CD4-positive, alpha-beta T cell (primary cell): ENCODE measurements around the gene MPZL2. TPM values are rescaled to one million over a fixed set of nuclear protein-coding genes. Genes with fewer than 3 reads are reported as not detected.

Experiments used
- ATAC-seq: fragments of 200-7000 bp; cut with Tn5 transposase; one replicate; pipeline ENCODE4 v1.10.0; 2022; ENCODE audit warnings: mild to moderate bottlenecking; ENCODE audit not compliant: poor library complexity
- CTCF ChIA-PET: fragments of 350-600 bp; sonication (Branson Sonifier 250); formaldehyde crosslinking; loops from one replicate; lab custom pipeline; 2021; ENCODE audit warnings: antibody characterized with exemption, inconsistent platforms; lab: Charles Lee
- POLR2A ChIA-PET: fragments of 350-600 bp; sonication (Branson Sonifier 250); formaldehyde crosslinking; loops from one replicate; lab custom pipeline; 2021; ENCODE audit warnings: antibody characterized with exemption, inconsistent platforms; lab: Charles Lee
- DNase-seq, 14 experiments: peaks; one replicate each; pipeline ENCODE4 v3.0.0-alpha.2; 2013 to 2020; ENCODE audit warnings: mixed read lengths in 2 of 14
- H3K27ac ChIP-seq, 2 donors: one replicate each; pipeline versions ENCODE4 v1.5.1 to v1.7.0; 2013; ENCODE audit warnings: low read length in 2 of 2, low read depth in 1 of 2, mild to moderate bottlenecking in 1 of 2
- H3K27me3 ChIP-seq, 2 experiments: 1 replicate in 1 of 2; 2 replicates in 1 of 2; pipeline versions ENCODE4 v1.6.1 to v1.7.0; 2013; ENCODE audit warnings: low read length in 2 of 2, control low read depth in 1 of 2, mild to moderate bottlenecking in 1 of 2, moderate library complexity in 1 of 2; ENCODE audit not compliant: insufficient read depth in 2 of 2, control insufficient read depth in 1 of 2
- H3K36me3 ChIP-seq: one replicate; pipeline ENCODE4 v1.6.1; 2013; ENCODE audit warnings: low read length, control low read depth; ENCODE audit not compliant: insufficient read depth
- H3K4me1 ChIP-seq: one replicate; pipeline ENCODE4 v1.6.1; 2013; ENCODE audit warnings: low read length, control low read depth; ENCODE audit not compliant: insufficient read depth
- H3K4me3 ChIP-seq: one replicate; pipeline ENCODE4 v1.5.1; 2013; ENCODE audit warnings: mild to moderate bottlenecking, low read length, moderate library complexity
- H3K9me3 ChIP-seq, 2 experiments: 1 replicate in 1 of 2; 2 replicates in 1 of 2; pipeline versions ENCODE4 v1.6.1 to v1.7.0; 2013; ENCODE audit warnings: low read length in 2 of 2, mild to moderate bottlenecking in 2 of 2, control low read depth in 1 of 2, moderate library complexity in 1 of 2; ENCODE audit not compliant: control insufficient read depth in 1 of 2, insufficient read depth in 1 of 2
- H3K27ac Mint-ChIP-seq: one replicate; pipeline ENCODE4 v1.8.0; 2020; ENCODE audit warnings: mixed read lengths
- H3K27me3 Mint-ChIP-seq: one replicate; pipeline ENCODE4 v1.8.0; 2021; ENCODE audit warnings: mixed read lengths
- H3K36me3 Mint-ChIP-seq: one replicate; pipeline ENCODE4 v1.8.0; 2021; ENCODE audit warnings: low read depth, mixed read lengths
- H3K4me1 Mint-ChIP-seq: one replicate; pipeline ENCODE4 v1.8.0; 2021; ENCODE audit warnings: low read depth, mixed read lengths
- H3K4me3 Mint-ChIP-seq: one replicate; pipeline ENCODE4 v1.8.0; 2020; ENCODE audit warnings: mild to moderate bottlenecking, mixed read lengths
- H3K9me3 Mint-ChIP-seq: one replicate; pipeline ENCODE4 v1.8.0; 2020; ENCODE audit warnings: mixed read lengths
- CTCF ChIP-seq: fragments of 200-600 bp; IDR thresholded peaks from one replicate; pipeline ENCODE4 v1.8.0; 2022; ENCODE audit warnings: antibody characterized with exemption, mild to moderate bottlenecking
- intact Hi-C, 2 experiments: fragments of 100-400 bp; cut with DNase I in 1 of 2; cut with micrococcal nuclease in 1 of 2; formaldehyde crosslinking; loops; one replicate each; pipeline versions ENCODE4 v1.15.1 to v1.9.0; 2023 to 2025; cut with DNase I, micrococcal nuclease
- total RNA-seq, 174 experiments: library from RNA in 2 of 174; stranded (reverse) in 2 of 174; gene quantifications; one replicate each; pipeline ENCODE4 v1.2.3 and lab custom pipeline; 2021 to 2026

The MPZL2 gene
- total RNA-seq, 2 experiments from 2014 or later, result 0.95 to 1.8 TPM

- no peaks in the 10 kb centered on the region for H3K9me3 ChIP-seq
- peaks cover 77% of the 10 kb centered on the region for H3K4me1 ChIP-seq
- H3K27ac ChIP-seq, result peak overlapping the region in 1 of 2 donors; percentile 15
- DNase-seq (no peak), ATAC-seq (no peak)
- no peak for TF ChIP-seq CTCF
- Mint-ChIP-seq H3K4me1 (peaks cover 97% of the 10 kb centered on the region), H3K27me3 (no peaks in the 10 kb centered on the region), H3K4me3 (peak overlapping the region; percentile 17), H3K36me3 (peaks cover 19% of the 10 kb centered on the region), H3K27ac (no peak overlapping the region), H3K9me3 (no peaks in the 10 kb centered on the region)
- no peaks in the 10 kb centered on the region for H3K27me3 ChIP-seq
- intact Hi-C loops, result loop anchor here (2.0 to 5.0 kb wide), 4 partner anchors 17 to 88 kb away; partner anchors contain the start of gene MPZL3 (in 1 of the 2)
- ChIA-PET POLR2A (no interaction called here), CTCF (interaction anchor here (1.0 to 2.1 kb wide), 3 partner anchors 21 to 76 kb away, joined by 3 to 11 read pairs (median 4); no protein-coding TSS in a partner anchor)
- peak overlapping the region; percentile 15 for H3K4me3 ChIP-seq
- peaks cover 5% of the 10 kb centered on the region for H3K36me3 ChIP-seq
Measured at GRCh38 chr11:118219732-118220131, 44.4 kb downstream of the MPZL2 start.

- H3K27ac Mint-ChIP-seq, result no peak overlapping the region
- Histone ChIP-seq H3K9me3 (no peaks in the 10 kb centered on the region), H3K4me3 (no peak overlapping the region), H3K27me3 (no peaks in the 10 kb centered on the region), H3K36me3 (peaks cover 7% of the 10 kb centered on the region), H3K27ac (peak overlapping the region in 1 of 2 donors; percentile 15), H3K4me1 (peaks cover 80% of the 10 kb centered on the region)
- H3K9me3 Mint-ChIP-seq, result no peaks in the 10 kb centered on the region
- peaks cover 21% of the 10 kb centered on the region for H3K36me3 Mint-ChIP-seq
- DNase-seq (no peak), ATAC-seq (no peak)
- peaks cover 98% of the 10 kb centered on the region for H3K4me1 Mint-ChIP-seq
- peak overlapping the region; percentile 17 for H3K4me3 Mint-ChIP-seq
- intact Hi-C loops, result loop anchor here in 1 of 2 experiments (5.0 kb wide), 2 partner anchors 33 to 88 kb away; partner anchors contain the start of gene MPZL3
- POLR2A ChIA-PET, result interaction anchor here (1.0 kb wide), 2 partner anchors 8 to 28 kb away, joined by 3 to 4 read pairs; no protein-coding TSS in a partner anchor
- H3K27me3 Mint-ChIP-seq, result no peaks in the 10 kb centered on the region
- CTCF ChIA-PET, result interaction anchor here (1.0 to 2.1 kb wide), 3 partner anchors 21 to 77 kb away, joined by 3 to 11 read pairs (median 4); no protein-coding TSS in a partner anchor
- no peak for TF ChIP-seq CTCF
Measured at GRCh38 chr11:118219244-118219643, 44.9 kb downstream of the MPZL2 start.

- Histone ChIP-seq H3K27ac (peak overlapping the region; percentile 10 to 47), H3K9me3 (no peaks in the 10 kb centered on the region), H3K4me1 (peaks cover 90% of the 10 kb centered on the region), H3K4me3 (peak overlapping the region; percentile 40), H3K36me3 (peaks cover 20% of the 10 kb centered on the region), H3K27me3 (no peaks in the 10 kb centered on the region)
- POLR2A ChIA-PET, result interaction anchor here (0.7 to 3.7 kb wide), 3 partner anchors 12 to 88 kb away, joined by 3 to 15 read pairs (median 3); no protein-coding TSS in a partner anchor
- no peak for TF ChIP-seq CTCF
- CTCF ChIA-PET, result interaction anchor here (1.5 to 2.5 kb wide), 3 partner anchors 19 to 78 kb away, joined by 6 to 25 read pairs (median 10); partner anchors contain the start of gene MPZL2
- Mint-ChIP-seq H3K27ac (no peak overlapping the region), H3K27me3 (no peaks in the 10 kb centered on the region), H3K36me3 (peaks cover 26% of the 10 kb centered on the region), H3K4me1 (peaks cover 99% of the 10 kb centered on the region), H3K4me3 (peak overlapping the region; percentile 84), H3K9me3 (no peaks in the 10 kb centered on the region)
- intact Hi-C loops, result loop anchor here in 1 of 2 experiments (5.0 kb wide), 2 partner anchors 35 to 90 kb away; partner anchors contain the start of gene MPZL3
- ATAC-seq, result peak; percentile 42
- peak in 3 of 14 experiments; percentile 46 to 54 (median 48) for DNase-seq
Measured at GRCh38 chr11:118217575-118217974, 46.5 kb downstream of the MPZL2 start.
